ENCODE measurements around the gene DCAF11.
A peak's percentile ranks its signal among the peaks of the same experiment; 100 is the strongest.

Gene DCAF11

DNA sequence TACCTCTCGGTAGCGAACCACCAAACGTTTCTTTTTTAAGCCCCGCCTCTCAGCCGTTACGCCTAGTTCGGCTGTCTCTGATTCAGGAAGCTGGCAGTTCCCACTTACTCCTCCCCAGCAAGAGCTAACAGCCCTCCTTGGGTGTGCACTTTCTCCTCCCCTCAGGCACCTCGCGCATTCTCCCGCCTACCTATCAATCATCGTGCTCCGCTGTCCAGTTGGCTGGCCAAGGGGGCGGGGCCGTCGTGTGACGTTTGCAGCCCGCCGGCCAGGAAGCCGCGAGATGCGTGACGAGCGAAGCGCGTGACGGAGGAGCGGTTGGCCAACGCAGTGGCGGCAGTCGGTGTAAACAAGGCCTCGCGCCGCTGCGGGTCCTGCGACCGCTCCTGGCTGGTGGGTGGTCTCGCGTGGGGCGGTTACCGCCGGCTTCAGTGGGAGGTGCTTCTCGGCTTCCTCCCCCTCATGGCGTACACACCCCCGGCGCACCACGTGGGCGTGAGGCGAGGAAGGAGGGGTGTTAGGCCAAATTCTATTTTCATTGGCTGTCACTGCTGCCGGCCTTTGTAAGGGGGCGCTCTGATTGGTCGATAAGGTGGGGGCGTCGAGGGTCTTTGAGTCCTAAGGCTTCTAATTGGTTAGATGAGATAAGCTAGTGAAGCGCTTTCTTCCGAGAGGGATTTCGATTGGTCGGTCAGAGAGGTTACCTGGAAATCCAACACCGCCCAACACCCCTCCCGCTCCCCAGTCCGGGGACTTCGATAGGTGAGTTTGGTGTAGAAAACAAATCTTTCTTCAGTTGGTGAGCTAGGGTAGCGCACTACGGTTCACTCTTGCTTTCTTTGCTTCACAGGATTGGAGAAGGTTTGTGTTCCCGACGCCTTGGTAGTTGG lies at the start of gene DCAF11, which contains the start of gene NRL (continued):
- TF ChIP-seq, protein P1, sequence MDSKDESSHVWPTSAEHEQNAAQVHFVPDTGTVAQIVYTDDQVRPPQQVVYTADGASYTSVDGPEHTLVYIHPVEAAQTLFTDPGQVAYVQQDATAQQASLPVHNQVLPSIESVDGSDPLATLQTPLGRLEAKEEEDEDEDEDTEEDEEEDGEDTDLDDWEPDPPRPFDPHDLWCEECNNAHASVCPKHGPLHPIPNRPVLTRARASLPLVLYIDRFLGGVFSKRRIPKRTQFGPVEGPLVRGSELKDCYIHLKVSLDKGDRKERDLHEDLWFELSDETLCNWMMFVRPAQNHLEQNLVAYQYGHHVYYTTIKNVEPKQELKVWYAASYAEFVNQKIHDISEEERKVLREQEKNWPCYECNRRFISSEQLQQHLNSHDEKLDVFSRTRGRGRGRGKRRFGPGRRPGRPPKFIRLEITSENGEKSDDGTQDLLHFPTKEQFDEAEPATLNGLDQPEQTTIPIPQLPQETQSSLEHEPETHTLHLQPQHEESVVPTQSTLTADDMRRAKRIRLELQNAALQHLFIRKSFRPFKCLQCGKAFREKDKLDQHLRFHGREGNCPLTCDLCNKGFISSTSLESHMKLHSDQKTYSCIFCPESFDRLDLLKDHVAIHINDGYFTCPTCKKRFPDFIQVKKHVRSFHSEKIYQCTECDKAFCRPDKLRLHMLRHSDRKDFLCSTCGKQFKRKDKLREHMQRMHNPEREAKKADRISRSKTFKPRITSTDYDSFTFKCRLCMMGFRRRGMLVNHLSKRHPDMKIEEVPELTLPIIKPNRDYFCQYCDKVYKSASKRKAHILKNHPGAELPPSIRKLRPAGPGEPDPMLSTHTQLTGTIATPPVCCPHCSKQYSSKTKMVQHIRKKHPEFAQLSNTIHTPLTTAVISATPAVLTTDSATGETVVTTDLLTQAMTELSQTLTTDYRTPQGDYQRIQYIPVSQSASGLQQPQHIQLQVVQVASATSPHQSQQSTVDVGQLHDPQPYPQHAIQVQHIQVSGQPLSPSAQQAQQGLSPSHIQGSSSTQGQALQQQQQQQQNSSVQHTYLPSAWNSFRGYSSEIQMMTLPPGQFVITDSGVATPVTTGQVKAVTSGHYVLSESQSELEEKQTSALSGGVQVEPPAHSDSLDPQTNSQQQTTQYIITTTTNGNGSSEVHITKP (tag by site-specific recombination; IDR thresholded peaks at IDR 0.05) = peak; percentile 92
- TF ChIP-seq ZNF600 (tag by site-specific recombination; IDR thresholded peaks at IDR 0.05) (no peak; the same call in 1 of the 2 replicates), SP7 (tag by site-specific recombination; IDR thresholded peaks at IDR 0.05) (peak; percentile 59), SALL2 (tag by site-specific recombination; IDR thresholded peaks at IDR 0.05; ENCODE audit: borderline replicate concordance) (no peak), ZNF596 (tag by site-specific recombination; IDR thresholded peaks at IDR 0.05) (no peak), ZNF19 (tag by site-specific recombination; IDR thresholded peaks at IDR 0.05; ENCODE audit: low read depth) (no peak), ZNF211 (tag by site-specific recombination; IDR thresholded peaks at IDR 0.05; ENCODE audit: low read depth) (no peak), ZNF629 (tag by site-specific recombination; IDR thresholded peaks at IDR 0.05) (peak; percentile 98), ZNF76 (tag by site-specific recombination; IDR thresholded peaks at IDR 0.05; ENCODE audit: borderline replicate concordance, low read depth) (no peak), KLF7 (tag by site-specific recombination; IDR thresholded peaks at IDR 0.05; ENCODE audit: borderline replicate concordance) (0 out of 2 replicates have a peak, but pooled peaks have one; percentile 9), GLI2 (tag by site-specific recombination; IDR thresholded peaks at IDR 0.05; ENCODE audit: borderline replicate concordance, low read depth) (no peak), ZFP37 (tag by site-specific recombination; IDR thresholded peaks at IDR 0.05) (no peak), ZNF660 (tag by site-specific recombination; IDR thresholded peaks at IDR 0.05) (no peak), ZNF112 (tag by site-specific recombination; IDR thresholded peaks at IDR 0.05) (no peak), SETDB1 (IDR thresholded peaks at IDR 0.05; ENCODE audit: insufficient read length, low read length) (no peak), ZFP3 (tag by site-specific recombination; IDR thresholded peaks at IDR 0.05; ENCODE audit: low read depth) (no peak), YY2 (tag by site-specific recombination; IDR thresholded peaks at IDR 0.05) (no peak), ZNF830 (tag by site-specific recombination; IDR thresholded peaks at IDR 0.05; ENCODE audit: low read depth) (no peak), ZNF670 (tag by site-specific recombination; IDR thresholded peaks at IDR 0.05; ENCODE audit: low read depth) (no peak)
- TF ChIP-seq, protein P2, sequence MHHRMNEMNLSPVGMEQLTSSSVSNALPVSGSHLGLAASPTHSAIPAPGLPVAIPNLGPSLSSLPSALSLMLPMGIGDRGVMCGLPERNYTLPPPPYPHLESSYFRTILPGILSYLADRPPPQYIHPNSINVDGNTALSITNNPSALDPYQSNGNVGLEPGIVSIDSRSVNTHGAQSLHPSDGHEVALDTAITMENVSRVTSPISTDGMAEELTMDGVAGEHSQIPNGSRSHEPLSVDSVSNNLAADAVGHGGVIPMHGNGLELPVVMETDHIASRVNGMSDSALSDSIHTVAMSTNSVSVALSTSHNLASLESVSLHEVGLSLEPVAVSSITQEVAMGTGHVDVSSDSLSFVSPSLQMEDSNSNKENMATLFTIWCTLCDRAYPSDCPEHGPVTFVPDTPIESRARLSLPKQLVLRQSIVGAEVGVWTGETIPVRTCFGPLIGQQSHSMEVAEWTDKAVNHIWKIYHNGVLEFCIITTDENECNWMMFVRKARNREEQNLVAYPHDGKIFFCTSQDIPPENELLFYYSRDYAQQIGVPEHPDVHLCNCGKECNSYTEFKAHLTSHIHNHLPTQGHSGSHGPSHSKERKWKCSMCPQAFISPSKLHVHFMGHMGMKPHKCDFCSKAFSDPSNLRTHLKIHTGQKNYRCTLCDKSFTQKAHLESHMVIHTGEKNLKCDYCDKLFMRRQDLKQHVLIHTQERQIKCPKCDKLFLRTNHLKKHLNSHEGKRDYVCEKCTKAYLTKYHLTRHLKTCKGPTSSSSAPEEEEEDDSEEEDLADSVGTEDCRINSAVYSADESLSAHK (tag by site-specific recombination; IDR thresholded peaks at IDR 0.05) = no peak
- TF ChIP-seq, protein P3, sequence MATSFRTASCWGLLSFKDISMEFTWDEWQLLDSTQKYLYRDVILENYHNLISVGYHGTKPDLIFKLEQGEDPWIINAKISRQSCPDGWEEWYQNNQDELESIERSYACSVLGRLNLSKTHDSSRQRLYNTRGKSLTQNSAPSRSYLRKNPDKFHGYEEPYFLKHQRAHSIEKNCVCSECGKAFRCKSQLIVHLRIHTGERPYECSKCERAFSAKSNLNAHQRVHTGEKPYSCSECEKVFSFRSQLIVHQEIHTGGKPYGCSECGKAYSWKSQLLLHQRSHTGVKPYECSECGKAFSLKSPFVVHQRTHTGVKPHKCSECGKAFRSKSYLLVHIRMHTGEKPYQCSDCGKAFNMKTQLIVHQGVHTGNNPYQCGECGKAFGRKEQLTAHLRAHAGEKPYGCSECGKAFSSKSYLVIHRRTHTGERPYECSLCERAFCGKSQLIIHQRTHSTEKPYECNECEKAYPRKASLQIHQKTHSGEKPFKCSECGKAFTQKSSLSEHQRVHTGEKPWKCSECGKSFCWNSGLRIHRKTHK (tag by site-specific recombination; IDR thresholded peaks at IDR 0.05) = no peak
- TF ChIP-seq, protein P4, sequence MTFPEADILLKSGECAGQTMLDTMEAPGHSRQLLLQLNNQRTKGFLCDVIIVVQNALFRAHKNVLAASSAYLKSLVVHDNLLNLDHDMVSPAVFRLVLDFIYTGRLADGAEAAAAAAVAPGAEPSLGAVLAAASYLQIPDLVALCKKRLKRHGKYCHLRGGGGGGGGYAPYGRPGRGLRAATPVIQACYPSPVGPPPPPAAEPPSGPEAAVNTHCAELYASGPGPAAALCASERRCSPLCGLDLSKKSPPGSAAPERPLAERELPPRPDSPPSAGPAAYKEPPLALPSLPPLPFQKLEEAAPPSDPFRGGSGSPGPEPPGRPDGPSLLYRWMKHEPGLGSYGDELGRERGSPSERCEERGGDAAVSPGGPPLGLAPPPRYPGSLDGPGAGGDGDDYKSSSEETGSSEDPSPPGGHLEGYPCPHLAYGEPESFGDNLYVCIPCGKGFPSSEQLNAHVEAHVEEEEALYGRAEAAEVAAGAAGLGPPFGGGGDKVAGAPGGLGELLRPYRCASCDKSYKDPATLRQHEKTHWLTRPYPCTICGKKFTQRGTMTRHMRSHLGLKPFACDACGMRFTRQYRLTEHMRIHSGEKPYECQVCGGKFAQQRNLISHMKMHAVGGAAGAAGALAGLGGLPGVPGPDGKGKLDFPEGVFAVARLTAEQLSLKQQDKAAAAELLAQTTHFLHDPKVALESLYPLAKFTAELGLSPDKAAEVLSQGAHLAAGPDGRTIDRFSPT (tag by site-specific recombination; IDR thresholded peaks at IDR 0.05) = no peak
- TF ChIP-seq, protein P5, sequence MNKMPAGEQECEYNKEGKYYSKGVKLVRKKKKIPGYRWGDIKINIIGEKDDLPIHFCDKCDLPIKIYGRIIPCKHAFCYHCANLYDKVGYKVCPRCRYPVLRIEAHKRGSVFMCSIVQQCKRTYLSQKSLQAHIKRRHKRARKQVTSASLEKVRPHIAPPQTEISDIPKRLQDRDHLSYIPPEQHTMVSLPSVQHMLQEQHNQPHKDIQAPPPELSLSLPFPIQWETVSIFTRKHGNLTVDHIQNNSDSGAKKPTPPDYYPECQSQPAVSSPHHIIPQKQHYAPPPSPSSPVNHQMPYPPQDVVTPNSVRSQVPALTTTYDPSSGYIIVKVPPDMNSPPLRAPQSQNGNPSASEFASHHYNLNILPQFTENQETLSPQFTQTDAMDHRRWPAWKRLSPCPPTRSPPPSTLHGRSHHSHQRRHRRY (tag by site-specific recombination; IDR thresholded peaks at IDR 0.05) = no peak
- TF ChIP-seq, protein P6, sequence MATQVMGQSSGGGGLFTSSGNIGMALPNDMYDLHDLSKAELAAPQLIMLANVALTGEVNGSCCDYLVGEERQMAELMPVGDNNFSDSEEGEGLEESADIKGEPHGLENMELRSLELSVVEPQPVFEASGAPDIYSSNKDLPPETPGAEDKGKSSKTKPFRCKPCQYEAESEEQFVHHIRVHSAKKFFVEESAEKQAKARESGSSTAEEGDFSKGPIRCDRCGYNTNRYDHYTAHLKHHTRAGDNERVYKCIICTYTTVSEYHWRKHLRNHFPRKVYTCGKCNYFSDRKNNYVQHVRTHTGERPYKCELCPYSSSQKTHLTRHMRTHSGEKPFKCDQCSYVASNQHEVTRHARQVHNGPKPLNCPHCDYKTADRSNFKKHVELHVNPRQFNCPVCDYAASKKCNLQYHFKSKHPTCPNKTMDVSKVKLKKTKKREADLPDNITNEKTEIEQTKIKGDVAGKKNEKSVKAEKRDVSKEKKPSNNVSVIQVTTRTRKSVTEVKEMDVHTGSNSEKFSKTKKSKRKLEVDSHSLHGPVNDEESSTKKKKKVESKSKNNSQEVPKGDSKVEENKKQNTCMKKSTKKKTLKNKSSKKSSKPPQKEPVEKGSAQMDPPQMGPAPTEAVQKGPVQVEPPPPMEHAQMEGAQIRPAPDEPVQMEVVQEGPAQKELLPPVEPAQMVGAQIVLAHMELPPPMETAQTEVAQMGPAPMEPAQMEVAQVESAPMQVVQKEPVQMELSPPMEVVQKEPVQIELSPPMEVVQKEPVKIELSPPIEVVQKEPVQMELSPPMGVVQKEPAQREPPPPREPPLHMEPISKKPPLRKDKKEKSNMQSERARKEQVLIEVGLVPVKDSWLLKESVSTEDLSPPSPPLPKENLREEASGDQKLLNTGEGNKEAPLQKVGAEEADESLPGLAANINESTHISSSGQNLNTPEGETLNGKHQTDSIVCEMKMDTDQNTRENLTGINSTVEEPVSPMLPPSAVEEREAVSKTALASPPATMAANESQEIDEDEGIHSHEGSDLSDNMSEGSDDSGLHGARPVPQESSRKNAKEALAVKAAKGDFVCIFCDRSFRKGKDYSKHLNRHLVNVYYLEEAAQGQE (tag by site-specific recombination; IDR thresholded peaks at IDR 0.05) = no peak
